HG03439 (cell line): ENCODE results near the gene ALCAM.
"Not testable (repeated sequence)": the region's sequence is repeated elsewhere in the genome, so short reads cannot be mapped to it uniquely, and the experiment has no call there.

ENCODE experiments used
- ATAC-seq: cut with Tn5 transposase; IDR thresholded peaks from one replicate; pipeline ENCODE4 v1.9.1; 2021; ENCODE audit warnings: mild to moderate bottlenecking, moderate library complexity; ENCODE audit not compliant: unreplicated experiment

ALCAM gene

GRCh38 chr3:105564546-105565288, 198.0 kb downstream of the ALCAM start:
- no peak for ATAC-seq

- no peak for ATAC-seq
Measured at GRCh38 chr3:105571005-105571404, 204.3 kb downstream of the ALCAM start.

- ATAC-seq = no peak
Measured at GRCh38 chr3:105572501-105572900, 205.8 kb downstream of the ALCAM start.

- ATAC-seq = no peak
Measured at GRCh38 chr3:105579439-105579838, 212.7 kb downstream of the ALCAM start.

- ATAC-seq = no peak
Measured at GRCh38 chr3:105580296-105580965, 213.7 kb downstream of the ALCAM start.

GRCh38 chr3:105582015-105582414, 215.3 kb downstream of the ALCAM start:
- no peak for ATAC-seq

GRCh38 chr3:105584003-105584790, 217.5 kb downstream of the ALCAM start:
- no peak for ATAC-seq

- no peak for ATAC-seq
Measured at GRCh38 chr3:105593315-105593714, 226.6 kb downstream of the ALCAM start.

- no peak for ATAC-seq
Measured at GRCh38 chr3:105594219-105594618, 227.5 kb downstream of the ALCAM start.

- ATAC-seq = no peak
Measured at GRCh38 chr3:105598042-105598796, 231.5 kb downstream of the ALCAM start.

- no peak for ATAC-seq
Measured at GRCh38 chr3:105599350-105599749, 232.6 kb downstream of the ALCAM start.

- ATAC-seq = not testable (repeated sequence)
Measured at GRCh38 chr3:105601756-105602155, 235.0 kb downstream of the ALCAM start.

- ATAC-seq = not testable (repeated sequence)
Measured at GRCh38 chr3:105602286-105602685, 235.6 kb downstream of the ALCAM start.

- ATAC-seq = not testable (repeated sequence)
Measured at GRCh38 chr3:105603516-105603915, 236.8 kb downstream of the ALCAM start.

- ATAC-seq = no peak
Measured at GRCh38 chr3:105606016-105606415, 239.3 kb downstream of the ALCAM start.

GRCh38 chr3:105608623-105609022, 241.9 kb downstream of the ALCAM start:
- no peak for ATAC-seq

GRCh38 chr3:105610473-105610872, 243.8 kb downstream of the ALCAM start:
- no peak for ATAC-seq

GRCh38 chr3:105611304-105612192, 244.8 kb downstream of the ALCAM start:
- no peak for ATAC-seq

GRCh38 chr3:105613120-105613519, 246.4 kb downstream of the ALCAM start:
- no peak for ATAC-seq
